GM18870 (cell line): ENCODE measurements around the gene TSPY10.
"Not testable (repeated sequence)": the region's sequence is repeated elsewhere in the genome, so short reads cannot be mapped to it uniquely, and the experiment has no call there.

ENCODE experiments used
- ATAC-seq: cut with Tn5 transposase; IDR thresholded peaks from one replicate; pipeline ENCODE4 v1.9.1; 2021; ENCODE audit warnings: moderate library complexity; ENCODE audit not compliant: unreplicated experiment

TSPY10 gene, protein sequence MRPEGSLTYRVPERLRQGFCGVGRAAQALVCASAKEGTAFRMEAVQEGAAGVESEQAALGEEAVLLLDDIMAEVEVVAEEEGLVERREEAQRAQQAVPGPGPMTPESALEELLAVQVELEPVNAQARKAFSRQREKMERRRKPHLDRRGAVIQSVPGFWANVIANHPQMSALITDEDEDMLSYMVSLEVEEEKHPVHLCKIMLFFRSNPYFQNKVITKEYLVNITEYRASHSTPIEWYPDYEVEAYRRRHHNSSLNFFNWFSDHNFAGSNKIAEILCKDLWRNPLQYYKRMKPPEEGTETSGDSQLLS

DNA sequence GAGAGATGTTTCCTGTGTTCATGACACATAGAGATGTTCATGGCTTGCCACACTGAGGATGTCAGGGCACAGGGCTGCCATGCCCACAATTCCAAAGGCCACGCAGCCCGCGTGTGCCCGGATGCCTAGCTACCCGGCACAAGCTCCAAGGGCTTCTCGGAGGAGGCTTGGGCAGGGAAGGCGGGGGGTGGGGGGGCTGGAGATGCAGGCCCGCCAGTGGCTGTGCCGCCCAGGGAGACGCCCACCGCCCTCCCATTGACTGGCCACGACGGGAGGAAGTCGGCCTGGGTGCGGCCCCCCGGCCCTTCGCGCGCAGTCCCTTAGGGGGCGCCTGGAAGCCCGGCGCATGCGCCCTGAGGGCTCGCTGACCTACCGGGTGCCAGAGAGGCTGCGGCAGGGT lies at the start of gene TSPY10:
Gene TSPY10 (plus strand): TSS at position 301 of the 400 bp plus-strand sequence. CDS start 46 bp downstream, at position 347.
- not testable (repeated sequence) for ATAC-seq

DNA sequence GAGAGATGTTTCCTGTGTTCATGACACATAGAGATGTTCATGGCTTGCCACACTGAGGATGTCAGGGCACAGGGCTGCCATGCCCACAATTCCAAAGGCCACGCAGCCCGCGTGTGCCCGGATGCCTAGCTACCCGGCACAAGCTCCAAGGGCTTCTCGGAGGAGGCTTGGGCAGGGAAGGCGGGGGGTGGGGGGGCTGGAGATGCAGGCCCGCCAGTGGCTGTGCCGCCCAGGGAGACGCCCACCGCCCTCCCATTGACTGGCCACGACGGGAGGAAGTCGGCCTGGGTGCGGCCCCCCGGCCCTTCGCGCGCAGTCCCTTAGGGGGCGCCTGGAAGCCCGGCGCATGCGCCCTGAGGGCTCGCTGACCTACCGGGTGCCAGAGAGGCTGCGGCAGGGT lies 40.7 kb upstream of the TSPY10 start, which contains the start of gene TSPY9:
Gene TSPY9 (plus strand): TSS at position 301 of the 400 bp plus-strand sequence. CDS start 46 bp downstream, at position 347.
- ATAC-seq = not testable (repeated sequence)

DNA sequence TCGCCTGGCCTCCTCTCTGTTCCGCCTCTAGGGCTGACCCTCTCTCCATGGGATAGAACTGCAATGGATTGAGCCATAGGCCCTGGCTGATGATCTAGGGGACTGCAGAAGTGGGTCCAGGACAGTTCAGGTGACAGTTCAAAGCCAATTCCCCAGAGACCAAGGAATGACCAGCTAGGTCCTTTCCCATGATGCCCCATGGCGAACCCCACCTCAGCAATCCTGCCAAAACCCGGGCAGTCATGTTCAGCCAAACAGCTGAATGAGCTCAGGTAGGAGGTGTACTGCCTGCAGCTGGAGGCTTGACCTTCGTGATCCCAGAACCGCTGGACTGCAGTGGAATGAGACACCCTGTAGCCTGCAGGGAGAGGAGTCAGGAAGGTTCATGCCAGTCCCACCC lies 23.3 kb upstream of the TSPY10 start:
- not testable (repeated sequence) for ATAC-seq

DNA sequence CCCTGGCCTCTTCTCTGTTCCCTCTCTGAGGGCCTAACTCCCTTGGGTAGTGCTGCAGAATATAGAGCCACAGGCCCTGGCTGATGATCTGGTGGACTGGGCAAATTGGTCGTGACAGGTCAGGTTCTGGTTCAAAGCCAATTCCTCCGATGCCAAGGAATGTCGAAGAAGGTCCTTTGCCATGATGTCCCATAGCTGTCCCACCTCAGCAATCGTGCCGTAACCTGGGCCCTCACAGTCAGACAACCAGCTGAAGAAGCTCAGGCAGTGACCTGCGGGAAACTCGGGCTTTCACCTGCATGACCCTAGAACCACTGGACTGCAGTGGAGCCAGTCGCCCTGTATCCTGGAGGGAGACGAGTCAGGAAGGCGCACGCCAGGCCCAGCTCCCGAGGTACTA lies 11.4 kb upstream of the TSPY10 start:
- not testable (repeated sequence) for ATAC-seq
